GM12878 (cell line): ENCODE data around the gene UBAC2. TPM values are rescaled to one million over a fixed set of nuclear protein-coding genes. Genes with fewer than 3 reads are reported as not detected.

Experiments used
- ATAC-seq: fragments of 200-7000 bp; cut with Tn5 transposase; 3 replicates; pipeline ENCODE4 v1.9.1; 2020; ENCODE audit warnings: mild to moderate bottlenecking, moderate library complexity
- BruUV-seq: library from RNA; stranded (reverse); fragments of 400-500 nt; replicated peaks from 2 replicates; lab custom pipeline; 2021; lab: Mats Ljungman, UMichigan
- CTCF ChIA-PET: fragments of 300-600 bp; sonication (Branson Sonifier 250); formaldehyde crosslinking; extraction: SDS; loops from one replicate; lab custom pipeline; 2021; ENCODE audit warnings: inconsistent platforms; lab: Yijun Ruan, JAX
- POLR2A ChIA-PET: fragments of 350-600 bp; formaldehyde crosslinking; extraction: SDS; loops from one replicate; lab custom pipeline; 2021; ENCODE audit warnings: inconsistent platforms; lab: Charles Lee
- RAD21 ChIA-PET: fragments of 300-600 bp; sonication (Branson Sonifier 250); formaldehyde crosslinking; loops from one replicate; lab custom pipeline; 2023; ENCODE audit warnings: antibody characterized with exemption; ENCODE audit not compliant: unreplicated experiment; lab: Charles Lee
- SMC1A ChIA-PET: fragments of 300-600 bp; sonication (Branson Sonifier 250); formaldehyde crosslinking; loops from one replicate; lab custom pipeline; 2023; ENCODE audit not compliant: unreplicated experiment, uncharacterized antibody; lab: Charles Lee
- DNase-seq: peaks from one replicate; pipeline ENCODE4 v3.0.0-alpha.2; 2011; ENCODE audit warnings: low read depth, low spot score
- FAIRE-seq: peaks from 3 replicates; lab custom pipeline; 2011; peaks lifted over from hg19 to GRCh38; lab: Jason Lieb, UNC
- H2AFZ ChIP-seq: 2 replicates; pipeline ENCODE4 v1.6.0; 2011; ENCODE audit warnings: low read depth, low read length, control low read depth; ENCODE audit not compliant: control insufficient read depth
- H3K27ac ChIP-seq: 2 replicates; pipeline ENCODE4 v1.5.1; 2011; ENCODE audit warnings: control low read depth; ENCODE audit not compliant: control insufficient read depth, insufficient read depth
- H3K27me3 ChIP-seq, 2 experiments: replicated peaks in 1 of 2; 2 replicates each; pipeline versions ENCODE4 v1.6.0 to v1.6.1; 2011; ENCODE audit warnings: low read length in 1 of 2; ENCODE audit not compliant: control insufficient read depth in 2 of 2, insufficient read depth in 2 of 2
- H3K36me3 ChIP-seq, 2 experiments: 2 replicates each; pipeline ENCODE4 v1.5.1; 2011; ENCODE audit warnings: low read length in 1 of 2; ENCODE audit not compliant: control insufficient read depth in 2 of 2, insufficient read depth in 2 of 2
- H3K4me1 ChIP-seq: 2 replicates; pipeline ENCODE4 v1.6.1; 2011; ENCODE audit warnings: mild to moderate bottlenecking, low read length, moderate library complexity, mixed read lengths; ENCODE audit not compliant: control insufficient read depth, insufficient read depth
- H3K4me2 ChIP-seq: 2 replicates; pipeline ENCODE4 v1.6.0; 2011; ENCODE audit warnings: control low read depth; ENCODE audit not compliant: control insufficient read depth, insufficient read depth
- H3K4me3 ChIP-seq: fragments of 200-600 bp; sonication (generic); 2 replicates; pipeline ENCODE4 v1.5.1; 2016
- H3K79me2 ChIP-seq: 2 replicates; pipeline ENCODE4 v1.6.0; 2011; ENCODE audit warnings: low read length; ENCODE audit not compliant: control insufficient read depth, insufficient read depth
- H3K9ac ChIP-seq: 2 replicates; pipeline ENCODE4 v1.8.0; 2011; ENCODE audit warnings: low read length, control low read depth, mixed read lengths; ENCODE audit not compliant: control insufficient read depth, insufficient read depth
- H3K9me3 ChIP-seq: replicated peaks from 3 replicates; pipeline ENCODE4 v1.5.1; 2011; ENCODE audit warnings: mild to moderate bottlenecking, low read length; ENCODE audit not compliant: control insufficient read depth, insufficient read depth
- H4K20me1 ChIP-seq: 2 replicates; pipeline ENCODE4 v1.6.0; 2011; ENCODE audit not compliant: control insufficient read depth, insufficient read depth
- ATF7 ChIP-seq: fragments of 450-650 bp; IDR thresholded peaks from 2 replicates; pipeline ENCODE4 v1.6.1; 2016; ENCODE audit warnings: low read depth, mild to moderate bottlenecking
- BCL3 ChIP-seq: IDR thresholded peaks from 2 replicates; pipeline ENCODE4 v1.6.1; 2011; ENCODE audit warnings: borderline replicate concordance, low read depth, mild to moderate bottlenecking, moderate library complexity, low read length; ENCODE audit not compliant: insufficient read depth, poor library complexity, severe bottlenecking
- BMI1 ChIP-seq: fragments of 450-650 bp; IDR thresholded peaks from 2 replicates; pipeline ENCODE4 v1.6.1; 2016; ENCODE audit warnings: mild to moderate bottlenecking, moderate library complexity, borderline replicate concordance
- CUX1 ChIP-seq: IDR thresholded peaks from 2 replicates; pipeline ENCODE4 v1.6.1; 2012; ENCODE audit warnings: improper control_type of control experiment, low read depth, low read length; ENCODE audit not compliant: insufficient replicate concordance
- FOXK2 ChIP-seq: fragments of 450-650 bp; IDR thresholded peaks from 2 replicates; pipeline ENCODE4 v1.6.1; 2017; ENCODE audit warnings: mild to moderate bottlenecking, moderate library complexity
- MAX ChIP-seq: IDR thresholded peaks from 2 replicates; pipeline ENCODE4 v1.6.1; 2012; ENCODE audit warnings: low read depth, low read length, improper control_type of control experiment
- MEF2B ChIP-seq: fragments of 450-650 bp; IDR thresholded peaks from 2 replicates; pipeline ENCODE4 v1.6.1; 2018; ENCODE audit warnings: mild to moderate bottlenecking, moderate library complexity; ENCODE audit not compliant: partially characterized antibody, poor library complexity, severe bottlenecking
- MTA2 ChIP-seq: fragments of 450-650 bp; IDR thresholded peaks from 2 replicates; pipeline ENCODE4 v1.6.1; 2016; ENCODE audit warnings: low read depth, mild to moderate bottlenecking, moderate library complexity
- REST ChIP-seq: IDR thresholded peaks from 2 replicates; pipeline ENCODE4 v1.6.1; 2012; ENCODE audit warnings: mild to moderate bottlenecking, low read depth, low read length
- SUPT20H ChIP-seq: IDR thresholded peaks from 2 replicates; pipeline ENCODE4 v1.6.1; 2011; ENCODE audit warnings: low read depth, mild to moderate bottlenecking, low read length, moderate library complexity, borderline replicate concordance; ENCODE audit not compliant: control insufficient read depth
- ZNF207 ChIP-seq: fragments of 450-650 bp; IDR thresholded peaks from 2 replicates; pipeline ENCODE4 v1.6.1; 2014; ENCODE audit warnings: antibody characterized with exemption, mild to moderate bottlenecking, borderline replicate concordance
- ZSCAN29 ChIP-seq: fragments of 450-650 bp; IDR thresholded peaks from 2 replicates; pipeline ENCODE4 v1.6.1; 2017; ENCODE audit warnings: mild to moderate bottlenecking, moderate library complexity
- WGBS: methylation state at CpG from one replicate; pipeline ENCODE4 v1.1.6; 2016; ENCODE audit warnings: low lambda C conversion rate; ENCODE audit not compliant: insufficient replicate concordance, insufficient coverage; ENCODE audit errors: missing lambda C conversion rate; 5-methylcytosine and 5-hydroxymethylcytosine counted together
- in situ Hi-C: fragments of 300-500 bp; cut with MboI; formaldehyde crosslinking; loops from 9 replicates; pipeline ENCODE4 v1.14.3; 2018; ENCODE audit warnings: mixed read lengths
- intact Hi-C: fragments of 100-400 bp; cut with micrococcal nuclease; formaldehyde crosslinking; loops from one replicate; pipeline ENCODE4 v1.14.2; 2022; ENCODE audit not compliant: unreplicated experiment
- polyA plus RNA-seq, 11 experiments: library from polyadenylated mRNA; depleted of rRNA in 4 of 11; unstranded in 6 of 11; stranded (reverse) in 5 of 11; fragments of >200 nt; fragmentation: Nextera tagmentation in 4 of 11; fragmentation: Illumina TruSeq in 1 of 11; extraction: Ambion mirVana in 4 of 11; extraction: Trizol in 1 of 11; gene quantifications; 1 replicate in 1 of 11; 2 replicates in 10 of 11; pipeline versions ENCODE4 v1.2.1 to v1.2.3, GENCODE V29; 2011 to 2016; ENCODE audit warnings: inconsistent platforms in 2 of 11, missing spikeins in 2 of 11, low read depth in 1 of 11
- total RNA-seq, 4 experiments: library from RNA; depleted of rRNA in 3 of 4; stranded (reverse); fragments of >200 nt in 3 of 4; fragmentation: Illumina TruSeq in 1 of 4; extraction: Trizol in 1 of 4; gene quantifications; 2 replicates each; pipeline versions ENCODE4 v1.2.1 to v1.2.3, GENCODE V29; 2013 to 2021

The UBAC2 gene
- total and polyA plus RNA-seq, 10 of the 15 experiments (the other 5 are each of a cell fraction or from before 2014, with no cell fraction given): 3.0 to 54.6 (median 17.4) TPM

GRCh38 chr13:99407906-99408702, 207.4 kb downstream of the UBAC2 start:
- peaks cover 9% of the 10 kb centered on the region; the same call in 2 of the 3 replicates for H3K9me3 ChIP-seq
- H3K4me2 ChIP-seq: no peak overlapping the region
- H3K36me3 ChIP-seq: no peaks in the 10 kb centered on the region
- H3K4me3 ChIP-seq: no peak overlapping the region
- POLR2A ChIA-PET: no interaction called here
- H3K9ac ChIP-seq: no peak overlapping the region
- intact Hi-C loops (no loop called here), in situ Hi-C loops (no loop called here)
- CTCF ChIA-PET: interaction anchor here (1.3 to 1.6 kb wide), 2 partner anchors 13 to 20 kb away, joined by 3 to 4 read pairs; no protein-coding TSS in a partner anchor
- 79% methylated on average over 27 of the region's 33 CpGs for WGBS
- H2AFZ ChIP-seq: no peak overlapping the region
- no TSS peak for BruUV-seq
- H3K79me2 ChIP-seq: no peaks in the 10 kb centered on the region
- ATAC-seq (no peak), DNase-seq (no peak), FAIRE-seq (no peak)
- SMC1A ChIA-PET: interaction anchor here (0.6 to 4.2 kb wide), 2 partner anchors 20 to 73 kb away, joined by 4 to 15 read pairs; no protein-coding TSS in a partner anchor
- RAD21 ChIA-PET: no interaction called here
- no peaks in the 10 kb centered on the region for H3K27me3 ChIP-seq
- no peak overlapping the region for H3K27ac ChIP-seq
- no peaks in the 10 kb centered on the region for H4K20me1 ChIP-seq
- H3K4me1 ChIP-seq: peaks cover 22% of the 10 kb centered on the region
- TF ChIP-seq REST (no peak), ZSCAN29 (no peak), FOXK2 (no peak), BCL3 (no peak), ZNF207 (no peak), ATF7 (no peak), SUPT20H (no peak), MEF2B (no peak), MTA2 (no peak), CUX1 (no peak), MAX (no peak), BMI1 (no peak)
